ENCODE results near the gene CELA2B. TPM values are rescaled to one million over a fixed set of nuclear protein-coding genes. Genes with fewer than 3 reads are reported as not detected.

Gene CELA2B
- total and polyA plus RNA-seq, 11 donors = not detected

GRCh38 chr1:15451014-15451722, 24.7 kb upstream of the CELA2B start:
- H3K36me3 ChIP-seq = no peaks in the 10 kb centered on the region
- DNase-seq = peak in 1 of 5 donors; percentile 13
- no peak overlapping the region for H3K27ac ChIP-seq
- H3K4me3 ChIP-seq = no peak overlapping the region
- H3K9me3 ChIP-seq = peaks cover 0 to 7% (median 0%) of the 10 kb centered on the region in 12 donors
- TF ChIP-seq POLR2A (IDR thresholded peaks at IDR 0.05) = no peak
- TF ChIP-seq, protein P1, sequence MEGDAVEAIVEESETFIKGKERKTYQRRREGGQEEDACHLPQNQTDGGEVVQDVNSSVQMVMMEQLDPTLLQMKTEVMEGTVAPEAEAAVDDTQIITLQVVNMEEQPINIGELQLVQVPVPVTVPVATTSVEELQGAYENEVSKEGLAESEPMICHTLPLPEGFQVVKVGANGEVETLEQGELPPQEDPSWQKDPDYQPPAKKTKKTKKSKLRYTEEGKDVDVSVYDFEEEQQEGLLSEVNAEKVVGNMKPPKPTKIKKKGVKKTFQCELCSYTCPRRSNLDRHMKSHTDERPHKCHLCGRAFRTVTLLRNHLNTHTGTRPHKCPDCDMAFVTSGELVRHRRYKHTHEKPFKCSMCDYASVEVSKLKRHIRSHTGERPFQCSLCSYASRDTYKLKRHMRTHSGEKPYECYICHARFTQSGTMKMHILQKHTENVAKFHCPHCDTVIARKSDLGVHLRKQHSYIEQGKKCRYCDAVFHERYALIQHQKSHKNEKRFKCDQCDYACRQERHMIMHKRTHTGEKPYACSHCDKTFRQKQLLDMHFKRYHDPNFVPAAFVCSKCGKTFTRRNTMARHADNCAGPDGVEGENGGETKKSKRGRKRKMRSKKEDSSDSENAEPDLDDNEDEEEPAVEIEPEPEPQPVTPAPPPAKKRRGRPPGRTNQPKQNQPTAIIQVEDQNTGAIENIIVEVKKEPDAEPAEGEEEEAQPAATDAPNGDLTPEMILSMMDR (IDR thresholded peaks at IDR 0.05) = no peak
- intact Hi-C loops (cut with DNase I) = no loop called here
- peaks cover 0 to 15% (median 0%) of the 10 kb centered on the region in 9 donors for H3K27me3 ChIP-seq
- WGBS, 4 donors = 91 to 95% (median 92%) methylated on average over 6 of the region's 6 CpGs
- no peaks in the 10 kb centered on the region for H3K4me1 ChIP-seq
- no peak for ATAC-seq

DNA sequence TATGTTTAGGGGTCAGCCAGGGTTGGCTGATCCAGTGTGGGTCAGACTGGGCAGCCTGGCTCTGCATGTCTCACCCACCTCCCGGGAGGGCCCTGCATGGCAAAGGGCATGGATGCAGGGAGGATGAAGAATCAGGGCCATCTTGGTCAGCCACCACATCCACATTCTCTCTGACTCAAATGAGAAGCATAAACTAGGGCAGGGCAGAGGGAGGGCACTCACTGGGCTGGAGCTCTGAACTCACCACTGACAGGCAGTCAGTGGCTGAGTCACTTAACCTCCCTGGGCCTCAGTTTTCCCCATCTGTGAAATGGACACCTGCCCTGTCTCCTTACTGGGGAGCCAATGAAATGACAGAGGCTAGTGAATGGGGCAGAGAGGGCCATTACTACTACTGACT, 23.7 kb upstream of the CELA2B start:
- H3K36me3 ChIP-seq = no peaks in the 10 kb centered on the region
- intact Hi-C loops (cut with DNase I) = no loop called here
- peak in 1 of 5 donors; percentile 7 for DNase-seq
- peaks cover 0 to 7% (median 0%) of the 10 kb centered on the region in 12 donors for H3K9me3 ChIP-seq
- 76 to 100% (median 92%) methylated on average over 1 of the region's 1 CpG; no CpG with 5 or more reads in 1 of the 4 donors for WGBS, 4 donors
- no peak overlapping the region for H3K4me3 ChIP-seq
- TF ChIP-seq, protein P1 (IDR thresholded peaks at IDR 0.05) = no peak
- no peak for TF ChIP-seq POLR2A (IDR thresholded peaks at IDR 0.05)
- no peaks in the 10 kb centered on the region for H3K4me1 ChIP-seq
- no peak overlapping the region for H3K27ac ChIP-seq
- peaks cover 0 to 8% (median 0%) of the 10 kb centered on the region in 9 donors for H3K27me3 ChIP-seq
- no peak for ATAC-seq

GRCh38 chr1:15452866-15453571, 22.9 kb upstream of the CELA2B start:
- DNase-seq (peak in 1 of 5 donors; percentile 22), ATAC-seq (no peak)
- Histone ChIP-seq H3K27ac (no peak overlapping the region), H3K27me3 (no peaks in the 10 kb centered on the region), H3K36me3 (no peaks in the 10 kb centered on the region), H3K4me3 (no peak overlapping the region), H3K9me3 (peaks cover 0 to 7% (median 0%) of the 10 kb centered on the region in 12 donors), H3K4me1 (no peaks in the 10 kb centered on the region)
- WGBS, 4 donors = 82 to 87% (median 84%) methylated on average over 10 of the region's 10 CpGs
- intact Hi-C loops (cut with DNase I) = no loop called here
- TF ChIP-seq, protein P1 (IDR thresholded peaks at IDR 0.05) = no peak
- TF ChIP-seq POLR2A (IDR thresholded peaks at IDR 0.05) = no peak

DNA sequence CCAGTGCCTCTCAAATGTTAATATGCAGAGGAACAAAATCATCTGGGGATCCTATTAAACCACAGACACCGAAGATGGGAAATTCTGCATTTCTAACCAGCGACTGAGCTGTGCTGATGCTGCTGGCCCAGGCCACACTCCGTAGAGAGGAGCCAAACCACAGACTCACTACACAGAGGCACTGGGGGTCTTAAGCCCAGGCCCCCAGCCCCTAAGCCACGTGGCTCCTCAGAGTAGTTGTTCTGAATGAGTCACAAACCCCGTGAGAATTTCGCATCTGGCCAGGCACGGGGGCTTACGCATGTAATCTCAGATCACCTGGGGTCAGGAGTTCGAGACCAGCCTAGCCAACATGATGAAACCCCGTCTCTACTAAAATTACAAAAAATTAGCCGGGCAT, 22.2 kb upstream of the CELA2B start:
- WGBS, 4 donors = 69 to 86% (median 81%) methylated on average over 9 to 11 of the region's 11 CpGs

More for the DNA sequence above, 22.2 kb upstream of the CELA2B start:
- Histone ChIP-seq H3K27me3 (peaks cover 0 to 4% (median 0%) of the 10 kb centered on the region in 9 donors), H3K4me3 (no peak overlapping the region), H3K36me3 (no peaks in the 10 kb centered on the region), H3K4me1 (no peaks in the 10 kb centered on the region), H3K9me3 (peaks cover 0 to 7% (median 0%) of the 10 kb centered on the region in 12 donors), H3K27ac (no peak overlapping the region)
- ATAC-seq (no peak), DNase-seq (peak in 1 of 5 donors; percentile 41)
- TF ChIP-seq, protein P1 (IDR thresholded peaks at IDR 0.05) = no peak
- TF ChIP-seq POLR2A (IDR thresholded peaks at IDR 0.05) = no peak
- intact Hi-C loops (cut with DNase I) = no loop called here

All from heart left ventricle (tissue), 16 donors.